ENCODE data around the gene ARHGEF7. TPM values are rescaled to one million over a fixed set of nuclear protein-coding genes. Genes with fewer than 3 reads are reported as not detected.

Gene ARHGEF7
- total RNA-seq, 1 donor from 2014 or later: 56.2 TPM

DNA sequence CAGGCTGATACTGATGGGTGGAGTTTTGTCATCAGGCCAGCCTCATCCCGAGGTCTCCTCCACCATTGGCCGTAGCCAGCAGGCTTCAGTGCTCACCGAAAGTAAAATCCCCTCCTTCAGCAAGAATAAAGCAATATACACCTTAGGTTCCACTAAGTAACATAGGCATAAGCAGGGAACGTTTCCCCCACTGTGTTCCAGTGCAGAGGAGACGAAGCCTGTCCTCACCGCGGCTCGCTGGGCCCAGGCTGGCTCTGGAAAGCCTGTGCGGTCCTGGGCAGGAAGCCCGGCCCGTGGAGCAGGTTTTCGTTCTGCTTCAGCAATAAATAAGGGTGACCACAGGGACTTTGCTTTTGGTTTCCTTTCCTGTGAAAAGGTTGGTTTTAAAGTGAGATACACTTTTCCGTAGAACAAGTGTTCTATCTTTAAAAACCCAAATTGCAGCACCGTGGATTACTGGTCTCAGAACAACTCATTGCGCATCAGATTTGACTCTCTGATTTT lies 189.0 kb downstream of the ARHGEF7 start:
- no peak for ATAC-seq
- intact Hi-C loops (cut with micrococcal nuclease): no loop called here

DNA sequence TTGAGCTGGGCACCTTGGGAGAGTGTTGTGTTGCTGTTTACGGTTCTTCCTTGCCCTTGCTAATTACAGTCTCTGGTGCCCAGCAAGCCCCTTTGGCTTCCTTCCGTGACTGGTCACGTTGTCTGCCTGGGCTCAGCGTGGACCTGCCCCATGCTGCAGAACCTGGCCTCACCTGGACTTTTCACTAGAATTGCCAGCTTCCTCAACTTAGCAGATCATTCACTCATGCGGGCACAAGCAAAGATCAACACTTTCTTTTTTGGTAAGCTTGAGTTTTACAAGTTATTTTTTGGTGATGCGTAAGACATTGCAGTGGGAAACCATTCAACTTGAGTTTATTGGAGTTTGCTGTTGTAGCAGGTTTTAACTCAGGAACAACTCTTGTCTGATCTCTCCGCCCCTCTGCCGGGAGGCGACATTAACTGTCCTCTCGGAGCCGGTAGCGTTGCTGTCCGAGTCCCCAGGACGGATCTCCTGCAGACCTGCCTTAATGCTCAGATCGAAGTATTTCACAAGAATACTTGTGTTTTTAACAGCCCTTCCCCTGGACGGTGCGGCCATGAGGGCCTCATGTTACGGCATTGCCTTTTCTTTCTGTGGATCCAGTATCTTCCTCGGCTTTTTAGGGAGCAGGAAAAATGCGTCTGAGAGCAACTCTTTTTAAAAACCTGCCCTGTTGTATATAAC lies 189.6 kb downstream of the ARHGEF7 start:
- no peak for ATAC-seq
- intact Hi-C loops (cut with micrococcal nuclease): no loop called here
- no peak for DNase-seq

More for the DNA sequence above, 189.0 kb downstream of the ARHGEF7 start:
- DNase-seq: no peak

DNA sequence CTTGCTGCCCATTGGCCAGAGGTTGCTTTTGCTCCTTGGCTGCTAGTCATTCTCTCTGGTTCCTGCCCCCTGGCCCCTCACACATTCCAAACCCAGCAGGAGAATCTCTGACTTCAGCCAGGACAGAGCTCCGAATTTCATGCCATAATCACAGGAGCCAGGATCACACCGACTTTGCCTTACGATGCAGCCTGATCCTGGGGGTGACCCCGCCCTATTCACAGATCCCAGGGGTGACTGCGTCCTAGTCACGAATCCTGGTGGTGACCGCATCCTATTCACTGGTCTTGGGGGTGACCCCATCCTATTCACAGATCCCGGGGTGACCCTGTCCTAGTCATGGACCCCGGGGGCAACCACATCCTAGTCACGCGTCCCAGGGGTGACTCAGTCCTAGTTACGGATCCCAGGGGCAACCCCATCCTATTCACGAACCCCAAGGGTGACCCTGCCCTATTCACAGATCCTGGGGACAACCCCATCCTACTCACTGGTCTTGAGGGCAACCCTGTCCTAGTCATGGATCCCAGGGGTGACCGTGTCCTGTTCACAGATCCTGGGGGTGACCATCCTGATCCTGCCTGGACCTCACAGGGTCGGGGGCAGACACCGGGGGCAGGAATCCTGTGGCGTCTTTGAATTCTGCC lies 198.0 kb downstream of the ARHGEF7 start:
- intact Hi-C loops (cut with micrococcal nuclease): no loop called here
- ATAC-seq (no peak), DNase-seq (no peak)

DNA sequence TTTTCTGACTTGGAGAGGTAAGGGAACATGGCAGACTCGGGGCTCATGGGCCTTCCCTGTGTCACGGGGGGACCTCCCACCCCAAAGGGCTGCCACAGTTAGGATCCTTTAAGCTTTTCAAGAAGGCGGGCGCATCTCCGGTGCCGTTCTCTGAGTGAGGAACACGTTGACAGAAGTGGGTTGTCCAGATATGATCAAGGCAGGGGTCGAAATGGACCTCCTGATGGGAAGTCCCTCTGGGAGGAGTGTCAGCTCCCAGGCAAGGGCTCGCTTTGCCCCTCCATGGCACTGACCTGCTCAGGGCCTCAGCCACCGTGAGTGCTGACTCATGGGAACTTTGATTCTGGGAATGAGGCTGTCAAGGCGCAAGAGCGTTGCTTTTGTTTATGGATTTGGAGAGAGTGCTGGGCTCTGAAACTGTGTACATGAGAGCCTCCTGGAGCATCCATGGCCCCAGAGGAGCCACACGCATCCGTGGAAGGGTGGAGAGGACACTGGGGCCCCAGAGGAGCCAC lies 198.9 kb downstream of the ARHGEF7 start:
- intact Hi-C loops (cut with micrococcal nuclease): no loop called here
- DNase-seq (no peak), ATAC-seq (no peak)

DNA sequence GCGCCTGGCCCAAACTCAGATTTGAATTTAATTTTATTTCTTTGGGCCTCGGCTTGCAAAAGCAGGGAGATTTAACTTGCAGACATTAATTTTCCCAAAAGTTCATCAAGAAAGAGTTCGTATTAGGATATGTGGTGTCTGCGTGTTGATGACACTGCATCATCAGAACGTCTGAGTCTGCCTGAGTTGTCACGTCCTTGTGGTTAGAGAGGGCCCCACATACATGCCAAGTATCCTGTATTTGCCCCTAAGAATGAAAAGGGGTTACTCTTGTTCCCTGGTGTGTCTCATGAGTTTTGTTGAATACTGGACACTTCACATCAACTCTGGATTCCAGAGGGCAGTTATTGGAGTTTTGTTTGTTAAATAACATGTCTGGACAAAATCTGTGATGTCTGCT lies 199.7 kb downstream of the ARHGEF7 start:
- intact Hi-C loops (cut with micrococcal nuclease): no loop called here
- no peak for DNase-seq

DNA sequence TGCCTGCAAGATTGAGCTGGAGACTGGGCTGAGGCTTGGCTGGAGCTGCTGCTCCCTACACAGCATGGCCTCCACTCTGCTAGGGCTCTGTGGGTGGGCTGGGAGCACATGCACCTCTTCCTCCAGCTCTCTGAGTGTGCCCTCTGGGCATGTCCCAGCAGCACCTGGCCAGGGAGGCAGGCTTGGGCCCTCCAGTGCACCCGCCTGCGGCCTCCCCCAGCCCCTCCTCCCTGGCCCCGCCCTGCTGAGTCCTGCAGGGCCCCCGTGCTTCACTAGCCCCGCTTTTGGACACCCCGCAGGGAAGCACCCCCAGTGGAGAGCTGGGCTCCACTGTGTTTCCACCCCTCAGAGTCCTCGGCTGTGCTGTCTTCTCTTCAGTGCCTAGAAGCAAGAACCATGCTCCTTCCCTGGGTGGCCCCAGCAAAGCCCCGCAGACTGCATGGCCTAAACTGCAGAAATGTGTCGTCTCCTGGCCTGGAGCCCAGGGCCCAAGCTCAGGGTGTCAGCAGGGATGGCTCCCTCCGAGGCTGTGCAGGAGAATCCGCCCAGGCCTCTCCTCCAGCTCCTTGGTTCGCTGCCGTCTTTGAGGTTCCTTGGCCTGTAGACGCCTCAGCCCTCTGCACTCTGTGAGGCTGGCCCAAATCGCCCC lies 200.4 kb downstream of the ARHGEF7 start:
- DNase-seq: no peak
- ATAC-seq: no peak
- intact Hi-C loops (cut with micrococcal nuclease): no loop called here

More for the DNA sequence above, 199.7 kb downstream of the ARHGEF7 start:
- ATAC-seq: no peak

DNA sequence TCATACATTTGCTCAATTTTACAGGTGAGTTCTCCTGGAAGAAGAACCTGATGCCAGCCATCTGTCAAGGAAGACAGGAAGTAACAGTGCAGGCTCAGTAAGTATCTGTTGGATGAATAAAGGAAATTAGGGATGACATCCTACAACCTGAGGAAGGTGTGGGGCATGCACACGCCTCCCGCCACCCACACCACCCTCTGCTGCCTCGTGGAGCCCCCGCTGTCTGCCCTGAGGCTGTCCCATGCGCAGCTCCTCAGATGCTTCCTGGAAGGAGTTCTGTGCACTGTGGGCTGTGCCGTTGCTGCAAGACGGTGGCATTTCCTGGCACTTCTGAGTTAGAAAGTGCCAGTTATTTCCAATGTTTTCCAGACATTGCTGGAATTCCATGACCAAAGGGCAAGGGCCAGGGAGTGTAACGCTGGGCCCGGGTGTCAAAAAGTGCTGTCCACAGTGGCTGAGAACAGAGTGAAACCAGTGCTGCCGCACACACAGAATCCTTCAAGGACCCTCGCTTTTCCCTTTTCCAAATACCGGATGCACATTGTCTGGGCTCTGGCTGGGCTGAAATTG lies 201.1 kb downstream of the ARHGEF7 start:
- ATAC-seq: no peak
- DNase-seq: no peak
- intact Hi-C loops (cut with micrococcal nuclease): no loop called here

DNA sequence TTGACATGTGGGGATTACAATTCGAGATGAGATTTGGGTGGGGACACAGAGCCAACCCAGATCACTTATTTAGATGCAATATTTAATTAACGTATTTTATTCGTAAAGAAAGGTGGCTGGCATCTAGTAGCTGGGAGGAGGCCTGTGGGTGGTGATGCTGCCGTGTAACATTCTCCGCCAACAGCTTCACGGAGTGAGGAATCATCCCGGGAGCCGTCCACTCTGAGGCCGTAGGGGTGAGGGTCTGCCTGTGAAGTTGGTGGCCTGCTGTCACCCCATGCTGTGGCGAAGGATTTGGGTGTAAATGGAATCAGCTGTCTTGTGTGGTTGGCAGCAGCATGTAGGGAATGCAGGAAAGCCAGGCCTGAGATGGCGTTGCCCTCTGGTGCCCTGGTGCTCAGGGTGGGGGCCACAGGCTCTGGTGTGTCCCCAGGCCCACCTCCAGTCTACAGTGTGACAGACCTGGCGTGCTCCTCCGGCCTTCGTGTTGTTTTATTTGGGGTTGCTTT lies 202.0 kb downstream of the ARHGEF7 start:
- no peak for ATAC-seq
- intact Hi-C loops (cut with micrococcal nuclease): no loop called here
- no peak for DNase-seq

DNA sequence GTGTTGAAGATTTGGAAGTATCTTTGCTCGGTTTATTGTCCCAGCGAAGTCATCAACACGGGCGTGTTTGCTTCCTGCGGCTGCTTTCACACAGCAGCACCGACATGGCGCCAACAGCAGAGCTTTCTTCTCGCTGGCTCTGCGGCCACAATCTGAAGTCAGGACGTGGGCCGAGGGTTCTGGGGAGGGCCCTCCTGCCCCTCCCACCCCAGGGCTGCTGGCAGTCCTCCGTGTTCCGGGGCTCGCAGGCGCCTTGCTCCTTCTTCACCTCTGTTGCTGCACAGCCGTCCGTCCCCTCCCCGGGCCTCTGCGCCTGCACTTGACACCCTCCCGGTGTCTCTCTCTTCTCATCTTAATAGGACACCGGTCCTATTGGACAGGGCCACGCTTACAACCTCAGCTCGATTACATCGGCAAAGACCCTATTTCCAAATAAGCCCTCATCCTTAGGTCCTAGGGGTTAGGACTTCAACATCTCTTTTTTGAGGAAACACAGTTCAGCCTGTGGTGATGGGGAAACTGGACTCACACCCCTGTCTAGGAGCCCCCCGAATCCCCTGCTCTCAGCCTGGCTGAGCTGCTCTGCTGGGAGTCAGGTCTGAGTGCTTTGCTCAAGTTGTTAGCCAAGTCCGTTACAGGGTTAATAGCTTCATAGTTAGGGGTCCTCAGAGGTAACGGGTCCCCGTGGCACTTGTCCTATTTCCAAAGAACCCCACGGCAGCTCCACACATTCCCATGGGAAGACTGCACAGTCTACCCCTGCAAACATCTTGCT lies 202.6 kb downstream of the ARHGEF7 start:
- intact Hi-C loops (cut with micrococcal nuclease): no loop called here
- DNase-seq (no peak), ATAC-seq (no peak)

DNA sequence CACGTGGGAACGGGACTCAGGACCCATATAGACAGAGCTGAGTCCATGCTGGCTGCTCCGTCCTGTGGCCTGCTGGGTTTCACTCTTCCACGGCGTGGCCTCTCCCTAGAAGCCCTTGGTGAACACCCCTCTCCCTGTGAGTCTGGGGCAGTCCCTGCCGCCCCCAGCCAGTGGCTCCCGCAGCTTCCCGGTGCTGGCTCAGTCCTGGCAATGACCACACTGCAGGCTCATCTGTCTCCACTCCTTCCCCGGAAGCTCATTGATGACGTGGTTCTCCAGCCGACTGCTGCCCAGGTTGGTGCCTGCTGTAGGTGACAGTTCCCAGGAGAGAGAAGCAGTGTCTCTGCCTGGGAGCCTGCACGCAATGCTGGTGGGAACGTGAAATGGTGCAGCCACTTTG lies 203.3 kb downstream of the ARHGEF7 start:
- intact Hi-C loops (cut with micrococcal nuclease): no loop called here
- ATAC-seq (no peak), DNase-seq (no peak)

DNA sequence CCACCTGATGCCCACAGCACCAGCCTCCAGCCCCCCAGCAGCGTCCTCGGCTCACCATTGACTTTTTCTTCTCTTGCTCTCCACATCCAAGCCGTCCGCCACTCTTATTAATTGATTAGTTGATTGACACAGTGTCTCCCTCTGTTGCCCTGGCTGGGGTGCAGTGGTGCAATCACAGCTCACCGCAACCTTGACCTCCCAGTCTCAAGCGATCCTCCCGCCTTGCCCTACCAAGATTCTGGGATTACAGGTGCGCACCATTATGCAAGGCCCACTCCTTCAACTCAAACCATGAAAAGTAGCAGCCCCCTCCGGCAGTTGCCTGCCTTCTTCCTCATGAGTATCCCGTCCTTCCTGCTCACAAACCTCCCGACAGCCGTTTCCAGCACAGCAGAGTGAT lies 204.4 kb downstream of the ARHGEF7 start:
- DNase-seq (no peak), ATAC-seq (no peak)
- intact Hi-C loops (cut with micrococcal nuclease): no loop called here

DNA sequence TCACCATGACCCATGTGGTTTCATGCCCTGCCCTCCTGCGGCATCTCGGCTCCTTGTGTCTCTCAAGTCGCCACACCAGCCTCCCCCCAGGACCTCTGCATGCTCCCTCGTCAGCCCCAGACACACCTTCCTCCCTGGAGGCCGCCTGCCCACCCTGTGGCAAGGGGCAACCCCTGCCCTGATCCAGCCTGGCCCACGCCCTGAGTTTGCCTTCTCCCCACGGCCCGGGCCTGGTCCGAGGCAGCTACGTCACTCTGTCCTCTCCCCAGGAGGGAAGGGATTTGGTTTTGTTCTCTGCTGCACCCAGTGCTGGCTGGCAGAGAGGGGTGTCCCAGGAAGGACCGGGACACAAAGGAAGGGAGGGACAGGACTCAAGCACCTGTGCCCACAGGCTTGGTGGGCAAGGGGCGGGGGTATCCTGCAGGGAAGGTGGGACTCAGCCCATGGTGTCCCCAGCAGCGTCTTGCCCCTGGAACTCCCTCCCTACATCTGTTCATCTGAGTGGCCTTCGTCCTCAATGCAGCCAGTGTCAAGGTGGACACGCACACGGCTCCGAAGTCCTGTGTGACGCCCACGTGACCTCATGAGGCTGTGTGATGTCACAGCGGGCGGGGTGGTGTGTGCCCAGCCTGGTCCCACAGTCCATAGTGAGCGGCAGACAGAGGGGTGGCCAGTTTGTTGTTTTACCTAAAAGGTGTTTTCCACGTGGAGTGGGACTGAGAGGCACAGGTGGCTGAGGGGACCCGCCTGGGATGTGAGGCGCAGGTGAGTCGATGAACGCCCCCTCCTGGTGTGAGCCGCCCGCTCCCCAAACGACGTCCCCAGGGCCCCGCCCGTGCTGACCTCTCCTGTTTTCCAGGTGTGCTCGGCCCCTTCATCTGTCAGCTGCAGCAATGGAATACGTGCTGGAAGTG lies 205.1 kb downstream of the ARHGEF7 start, which contains the start of gene TEX29:
Gene TEX29, plus strand, starts transcription at position 645 of the 914 bp plus-strand sequence. Its CDS starts 249 bp downstream, at position 894.
- no peak for ATAC-seq
- DNase-seq: no peak
- intact Hi-C loops (cut with micrococcal nuclease): no loop called here

DNA sequence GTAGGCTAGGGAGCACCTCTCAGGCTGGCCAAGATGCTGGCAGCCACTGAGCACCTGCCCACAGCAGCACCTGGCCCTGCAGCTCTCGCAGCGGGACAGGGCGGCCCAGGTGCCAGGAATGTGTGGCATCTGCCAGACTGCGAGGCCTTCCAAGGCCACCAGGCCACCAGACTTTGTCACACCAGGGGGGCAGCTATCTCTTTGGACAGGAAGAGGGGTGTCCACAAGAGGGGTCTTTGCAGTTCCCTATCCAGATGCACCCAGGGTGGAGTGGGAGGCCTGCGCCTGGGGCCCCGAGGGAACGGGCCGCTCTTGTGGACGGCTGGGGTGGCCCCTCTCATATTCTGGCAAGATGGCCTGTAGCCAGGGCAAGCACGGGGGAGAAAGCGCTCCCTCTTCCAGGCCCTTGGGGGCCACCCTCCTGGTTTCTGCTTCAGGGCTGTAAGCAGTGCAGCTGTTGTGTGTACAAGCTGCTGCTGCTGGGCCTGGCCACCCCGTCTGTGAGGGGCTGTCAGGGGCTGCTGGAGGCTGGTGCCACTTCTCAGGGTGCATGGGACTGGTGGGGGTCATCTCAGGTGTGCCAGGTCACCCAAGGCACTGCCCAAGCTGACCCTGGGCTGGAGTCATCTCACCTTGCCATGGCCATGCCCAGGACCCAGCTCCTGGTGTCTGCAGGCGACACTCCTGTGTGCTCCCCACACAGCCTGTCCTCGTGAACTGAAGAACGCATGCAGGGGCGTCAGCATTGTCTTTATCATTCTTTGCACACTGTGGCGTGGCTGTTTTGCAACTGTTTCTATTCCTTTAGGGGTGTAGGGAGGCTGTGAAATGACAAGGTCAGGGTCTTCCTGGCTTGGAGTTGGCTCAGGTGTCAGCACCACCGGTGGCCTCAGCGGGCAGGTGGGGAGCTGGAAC lies 207.1 kb downstream of the ARHGEF7 start:
- DNase-seq (no peak), ATAC-seq (no peak)
- intact Hi-C loops (cut with micrococcal nuclease): no loop called here

DNA sequence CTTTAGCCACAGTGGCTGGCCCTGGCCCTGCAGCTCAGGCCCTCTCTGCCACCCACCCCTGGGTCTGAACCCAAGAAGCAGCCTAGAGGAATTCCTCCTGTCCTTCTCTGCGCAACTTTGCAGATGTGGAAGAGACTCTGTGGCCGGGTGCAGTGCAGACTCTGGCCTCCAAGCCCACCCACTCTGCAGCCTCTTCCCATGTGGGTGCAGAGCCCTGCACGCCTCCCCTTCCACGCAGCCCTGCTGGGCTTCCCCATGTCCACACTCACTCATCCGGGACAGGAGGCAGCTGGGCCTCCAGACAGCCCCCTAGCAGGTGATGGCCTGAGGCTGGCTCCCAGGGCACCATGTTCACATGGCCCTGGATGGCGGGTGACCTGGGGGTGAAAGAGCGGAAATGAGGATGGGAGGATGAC lies 207.8 kb downstream of the ARHGEF7 start:
- DNase-seq (no peak), ATAC-seq (no peak)
- intact Hi-C loops (cut with micrococcal nuclease): no loop called here

DNA sequence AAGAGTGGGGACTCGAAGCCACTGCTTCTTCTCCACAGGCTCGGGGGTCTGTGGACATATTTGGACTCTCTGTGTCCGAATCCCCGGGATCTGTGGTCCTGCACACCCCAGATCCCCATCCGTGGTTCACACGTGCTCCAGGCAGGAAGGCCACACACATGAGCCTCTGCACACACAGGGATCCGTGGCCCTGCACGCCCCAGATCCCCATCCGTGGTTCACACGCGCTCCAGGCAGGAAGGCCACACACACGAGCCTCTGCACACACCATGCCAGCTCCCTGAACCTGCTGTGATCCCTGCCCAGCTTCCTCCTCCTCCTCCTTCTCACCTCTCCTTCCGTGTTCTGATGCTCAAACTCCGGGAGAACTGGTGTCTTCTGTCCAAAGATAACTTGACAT lies 208.4 kb downstream of the ARHGEF7 start:
- DNase-seq (no peak), ATAC-seq (no peak)
- intact Hi-C loops (cut with micrococcal nuclease): no loop called here

DNA sequence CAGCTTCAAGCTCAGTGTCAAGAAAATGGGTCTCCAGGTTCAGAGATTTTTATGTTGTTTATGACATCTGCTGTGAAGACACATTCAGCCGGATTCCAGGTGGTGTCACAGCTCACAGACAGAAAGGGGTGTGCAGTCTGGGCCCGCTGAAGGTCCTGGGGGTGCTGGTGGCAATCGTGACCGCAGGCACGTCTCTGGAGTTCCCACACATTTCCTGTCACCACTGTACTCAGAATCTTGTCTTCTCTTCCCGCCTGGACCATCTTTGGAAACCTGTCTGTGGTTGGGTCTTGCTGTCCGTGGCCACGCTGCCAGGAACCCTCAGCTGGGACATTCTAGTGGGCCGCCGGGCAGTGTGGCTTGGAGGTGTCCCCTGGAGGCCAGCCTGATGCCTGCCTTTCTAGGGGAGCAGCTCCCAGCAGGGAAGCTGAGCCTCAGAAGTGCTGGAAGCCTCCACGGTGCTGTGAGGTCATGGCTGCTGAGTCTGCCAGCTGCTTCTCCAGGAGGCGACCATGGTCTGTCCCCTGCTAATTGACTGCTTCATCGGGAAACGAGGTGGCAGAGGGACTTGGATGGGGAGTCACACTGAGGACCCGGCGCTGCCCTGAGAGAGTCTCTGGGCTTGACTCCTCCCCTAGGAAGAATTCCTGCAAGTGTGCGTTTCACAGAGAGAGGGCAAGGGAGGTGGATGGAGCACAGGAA lies 209.0 kb downstream of the ARHGEF7 start:
- intact Hi-C loops (cut with micrococcal nuclease): no loop called here
- ATAC-seq (no peak), DNase-seq (no peak)

Measured in left ventricle myocardium superior (tissue), 1 donor.